SK-N-SH treated with all-trans-retinoic acid at 6 μM for 48 hours (cell line): ENCODE measurements around the gene NR5A2.

Source experiments
- ARNTL ChIP-seq: fragments of 450-650 bp; formaldehyde crosslinking; IDR thresholded peaks from 2 replicates; pipeline ENCODE4 v1.5.0; 2020; ENCODE audit warnings: low read depth, mild to moderate bottlenecking, moderate library complexity, borderline replicate concordance
- BACH2 ChIP-seq: fragments of 250-450 bp; sonication (Bioruptor Pico); IDR thresholded peaks from 2 replicates; pipeline ENCODE4 v1.9.0; 2021; ENCODE audit warnings: mild to moderate bottlenecking, borderline replicate concordance
- CSDC2 ChIP-seq: fragments of 250-450 bp; sonication (Bioruptor Pico); IDR thresholded peaks from 2 replicates; pipeline ENCODE4 v1.5.0; 2020; ENCODE audit warnings: mild to moderate bottlenecking, moderate library complexity
- SNAI2 ChIP-seq: fragments of 250-450 bp; sonication (Bioruptor Pico); IDR thresholded peaks from 2 replicates; pipeline ENCODE4 v1.5.0; 2020; ENCODE audit warnings: mild to moderate bottlenecking, moderate library complexity
- TCF4 ChIP-seq: fragments of 250-450 bp; sonication (Bioruptor Pico); IDR thresholded peaks from 2 replicates; pipeline ENCODE4 v1.8.0; 2021; ENCODE audit warnings: mild to moderate bottlenecking, moderate library complexity, borderline replicate concordance
- TOX ChIP-seq: fragments of 250-450 bp; sonication (Bioruptor Pico); IDR thresholded peaks from 2 replicates; pipeline ENCODE4 v1.8.0; 2021; ENCODE audit warnings: mild to moderate bottlenecking, moderate library complexity, borderline replicate concordance
- ZC3H10 ChIP-seq: fragments of 250-450 bp; sonication (Bioruptor Pico); IDR thresholded peaks from 2 replicates; pipeline ENCODE4 v1.5.1; 2021; ENCODE audit warnings: mild to moderate bottlenecking, moderate library complexity
- ZFP3 ChIP-seq: fragments of 250-450 bp; sonication (Bioruptor Pico); IDR thresholded peaks from 2 replicates; pipeline ENCODE4 v1.5.0; 2020; ENCODE audit warnings: mild to moderate bottlenecking, moderate library complexity
- TF ChIP-seq, protein P1 (sequence below): fragments of 250-450 bp; sonication (Bioruptor Pico); IDR thresholded peaks from 2 replicates; pipeline ENCODE4 v1.8.0; 2020; ENCODE audit warnings: mild to moderate bottlenecking, moderate library complexity, borderline replicate concordance

DNA sequence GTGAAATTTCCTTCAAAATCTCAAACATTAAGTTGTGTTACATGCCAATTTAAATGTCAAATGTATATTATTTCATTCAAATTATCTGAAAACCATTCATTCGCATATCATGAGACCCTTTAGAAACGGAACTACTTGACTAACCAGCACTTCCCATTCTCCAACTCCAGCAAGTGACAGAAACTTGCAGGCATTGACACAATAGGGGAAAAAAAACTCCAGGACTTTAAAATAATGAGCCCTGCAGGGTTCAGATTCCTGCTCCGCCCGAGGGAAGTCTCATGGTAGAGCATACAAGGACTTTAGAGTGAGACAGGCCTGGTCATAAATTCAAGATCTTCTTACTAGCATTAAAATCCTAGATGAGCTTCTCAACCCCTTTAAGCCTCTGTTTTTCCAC is 138.9 kb downstream of the NR5A2 start:
- TF ChIP-seq ARNTL (CRISPR knock-in tag) (no peak), TOX (CRISPR knock-in tag) (no peak), ZFP3 (CRISPR knock-in tag) (no peak), TCF4 (CRISPR knock-in tag) (no peak), ZC3H10 (CRISPR knock-in tag) (no peak), CSDC2 (CRISPR knock-in tag) (no peak), BACH2 (no peak), SNAI2 (no peak)
- TF ChIP-seq, protein P1, sequence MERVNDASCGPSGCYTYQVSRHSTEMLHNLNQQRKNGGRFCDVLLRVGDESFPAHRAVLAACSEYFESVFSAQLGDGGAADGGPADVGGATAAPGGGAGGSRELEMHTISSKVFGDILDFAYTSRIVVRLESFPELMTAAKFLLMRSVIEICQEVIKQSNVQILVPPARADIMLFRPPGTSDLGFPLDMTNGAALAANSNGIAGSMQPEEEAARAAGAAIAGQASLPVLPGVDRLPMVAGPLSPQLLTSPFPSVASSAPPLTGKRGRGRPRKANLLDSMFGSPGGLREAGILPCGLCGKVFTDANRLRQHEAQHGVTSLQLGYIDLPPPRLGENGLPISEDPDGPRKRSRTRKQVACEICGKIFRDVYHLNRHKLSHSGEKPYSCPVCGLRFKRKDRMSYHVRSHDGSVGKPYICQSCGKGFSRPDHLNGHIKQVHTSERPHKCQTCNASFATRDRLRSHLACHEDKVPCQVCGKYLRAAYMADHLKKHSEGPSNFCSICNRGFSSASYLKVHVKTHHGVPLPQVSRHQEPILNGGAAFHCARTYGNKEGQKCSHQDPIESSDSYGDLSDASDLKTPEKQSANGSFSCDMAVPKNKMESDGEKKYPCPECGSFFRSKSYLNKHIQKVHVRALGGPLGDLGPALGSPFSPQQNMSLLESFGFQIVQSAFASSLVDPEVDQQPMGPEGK (CRISPR knock-in tag), result no peak
